Neural cell (in vitro differentiated cells): ENCODE results near the gene RNF213.

Experiments used
- EP300 ChIP-seq: fragments of 450-650 bp; conservative IDR thresholded peaks from 2 replicates; pipeline ENCODE4 v1.6.1; 2014; ENCODE audit warnings: antibody characterized with exemption, mild to moderate bottlenecking, moderate library complexity; ENCODE audit not compliant: poor library complexity, severe bottlenecking
- EZH2 ChIP-seq: fragments of 200-600, 300-800 bp; shearing (Covaris generic), sonication (generic); IDR thresholded peaks from 2 replicates; pipeline ENCODE4 v1.6.1; 2014; ENCODE audit warnings: antibody characterized with exemption, low read length, borderline replicate concordance, mild to moderate bottlenecking; ENCODE audit not compliant: insufficient read depth, poor library complexity, severe bottlenecking
- MXI1 ChIP-seq: fragments of 450-650 bp; conservative IDR thresholded peaks from 2 replicates; pipeline ENCODE4 v1.6.1; 2014; ENCODE audit warnings: antibody characterized with exemption, mild to moderate bottlenecking; ENCODE audit not compliant: poor library complexity, severe bottlenecking
- POLR2AphosphoS5 ChIP-seq: IDR thresholded peaks from 2 replicates; pipeline ENCODE4 v1.6.1; 2012
- RAD21 ChIP-seq: fragments of 450-650 bp; conservative IDR thresholded peaks from 2 replicates; pipeline ENCODE4 v1.6.1; 2014; ENCODE audit warnings: antibody characterized with exemption, mild to moderate bottlenecking, moderate library complexity
- SMC3 ChIP-seq: fragments of 450-650 bp; conservative IDR thresholded peaks from 2 replicates; pipeline ENCODE4 v1.6.1; 2014; ENCODE audit warnings: antibody characterized with exemption, mild to moderate bottlenecking, moderate library complexity; ENCODE audit not compliant: poor library complexity
- TAF1 ChIP-seq: IDR thresholded peaks from 2 replicates; pipeline ENCODE4 v1.6.1; 2012; ENCODE audit warnings: low read depth
- TF ChIP-seq, protein P1 (sequence below): fragments of 450-650 bp; IDR thresholded peaks from 2 replicates; pipeline ENCODE4 v1.5.1; 2014; ENCODE audit warnings: antibody characterized with exemption, mild to moderate bottlenecking, moderate library complexity; ENCODE audit not compliant: poor library complexity, severe bottlenecking
- TF ChIP-seq, protein P2 (sequence below): IDR thresholded peaks from 2 replicates; pipeline ENCODE4 v1.6.1; 2012; ENCODE audit warnings: borderline replicate concordance

DNA sequence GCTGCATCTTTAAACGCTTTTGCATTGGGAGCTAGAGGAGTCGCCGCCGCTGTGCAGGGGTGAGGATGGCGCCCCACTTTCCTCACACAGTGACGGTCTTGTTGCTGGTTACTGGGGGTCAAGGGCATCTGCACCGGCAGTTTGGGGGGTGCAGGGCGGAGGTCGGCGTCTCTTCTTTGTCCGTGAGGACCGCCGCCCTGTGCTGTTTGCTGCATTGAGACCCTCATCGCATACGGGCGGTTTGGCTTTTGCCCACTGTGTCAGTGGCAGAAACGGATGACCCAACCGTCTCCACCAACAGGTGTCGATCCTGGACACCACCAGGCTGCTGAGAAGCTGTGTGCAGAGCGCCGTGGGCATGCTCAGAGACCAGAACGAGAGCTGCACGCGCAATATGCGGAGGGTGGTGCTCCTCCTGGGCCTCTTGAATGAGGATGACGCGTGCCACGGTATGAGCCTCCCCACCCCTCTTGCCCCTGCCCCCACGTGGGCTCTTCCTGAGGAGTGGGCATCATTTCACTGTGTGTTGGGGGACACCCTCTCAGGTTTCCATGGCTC, 93.1 kb downstream of the RNF213 start:
- TF ChIP-seq EZH2 (no peak), RAD21 (no peak), POLR2AphosphoS5 (no peak), EP300 (no peak), TAF1 (no peak), MXI1 (no peak), SMC3 (no peak)
- TF ChIP-seq, protein P1, sequence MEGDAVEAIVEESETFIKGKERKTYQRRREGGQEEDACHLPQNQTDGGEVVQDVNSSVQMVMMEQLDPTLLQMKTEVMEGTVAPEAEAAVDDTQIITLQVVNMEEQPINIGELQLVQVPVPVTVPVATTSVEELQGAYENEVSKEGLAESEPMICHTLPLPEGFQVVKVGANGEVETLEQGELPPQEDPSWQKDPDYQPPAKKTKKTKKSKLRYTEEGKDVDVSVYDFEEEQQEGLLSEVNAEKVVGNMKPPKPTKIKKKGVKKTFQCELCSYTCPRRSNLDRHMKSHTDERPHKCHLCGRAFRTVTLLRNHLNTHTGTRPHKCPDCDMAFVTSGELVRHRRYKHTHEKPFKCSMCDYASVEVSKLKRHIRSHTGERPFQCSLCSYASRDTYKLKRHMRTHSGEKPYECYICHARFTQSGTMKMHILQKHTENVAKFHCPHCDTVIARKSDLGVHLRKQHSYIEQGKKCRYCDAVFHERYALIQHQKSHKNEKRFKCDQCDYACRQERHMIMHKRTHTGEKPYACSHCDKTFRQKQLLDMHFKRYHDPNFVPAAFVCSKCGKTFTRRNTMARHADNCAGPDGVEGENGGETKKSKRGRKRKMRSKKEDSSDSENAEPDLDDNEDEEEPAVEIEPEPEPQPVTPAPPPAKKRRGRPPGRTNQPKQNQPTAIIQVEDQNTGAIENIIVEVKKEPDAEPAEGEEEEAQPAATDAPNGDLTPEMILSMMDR: no peak
- TF ChIP-seq, protein P2, sequence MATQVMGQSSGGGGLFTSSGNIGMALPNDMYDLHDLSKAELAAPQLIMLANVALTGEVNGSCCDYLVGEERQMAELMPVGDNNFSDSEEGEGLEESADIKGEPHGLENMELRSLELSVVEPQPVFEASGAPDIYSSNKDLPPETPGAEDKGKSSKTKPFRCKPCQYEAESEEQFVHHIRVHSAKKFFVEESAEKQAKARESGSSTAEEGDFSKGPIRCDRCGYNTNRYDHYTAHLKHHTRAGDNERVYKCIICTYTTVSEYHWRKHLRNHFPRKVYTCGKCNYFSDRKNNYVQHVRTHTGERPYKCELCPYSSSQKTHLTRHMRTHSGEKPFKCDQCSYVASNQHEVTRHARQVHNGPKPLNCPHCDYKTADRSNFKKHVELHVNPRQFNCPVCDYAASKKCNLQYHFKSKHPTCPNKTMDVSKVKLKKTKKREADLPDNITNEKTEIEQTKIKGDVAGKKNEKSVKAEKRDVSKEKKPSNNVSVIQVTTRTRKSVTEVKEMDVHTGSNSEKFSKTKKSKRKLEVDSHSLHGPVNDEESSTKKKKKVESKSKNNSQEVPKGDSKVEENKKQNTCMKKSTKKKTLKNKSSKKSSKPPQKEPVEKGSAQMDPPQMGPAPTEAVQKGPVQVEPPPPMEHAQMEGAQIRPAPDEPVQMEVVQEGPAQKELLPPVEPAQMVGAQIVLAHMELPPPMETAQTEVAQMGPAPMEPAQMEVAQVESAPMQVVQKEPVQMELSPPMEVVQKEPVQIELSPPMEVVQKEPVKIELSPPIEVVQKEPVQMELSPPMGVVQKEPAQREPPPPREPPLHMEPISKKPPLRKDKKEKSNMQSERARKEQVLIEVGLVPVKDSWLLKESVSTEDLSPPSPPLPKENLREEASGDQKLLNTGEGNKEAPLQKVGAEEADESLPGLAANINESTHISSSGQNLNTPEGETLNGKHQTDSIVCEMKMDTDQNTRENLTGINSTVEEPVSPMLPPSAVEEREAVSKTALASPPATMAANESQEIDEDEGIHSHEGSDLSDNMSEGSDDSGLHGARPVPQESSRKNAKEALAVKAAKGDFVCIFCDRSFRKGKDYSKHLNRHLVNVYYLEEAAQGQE: no peak
